GM21825 (cell line): ENCODE data around the gene KCNA5.

Experiments used
- ATAC-seq: cut with Tn5 transposase; IDR thresholded peaks from one replicate; pipeline ENCODE4 v1.9.1; 2021; ENCODE audit warnings: mild to moderate bottlenecking, moderate library complexity; ENCODE audit not compliant: unreplicated experiment

KCNA5 gene

GRCh38 chr12:5043589-5044419 lies at the start of gene KCNA5:
TSS of gene KCNA5 (plus strand) at chr12:5043879. CDS start at chr12:5044148, 269 bp downstream.
- no peak for ATAC-seq

- no peak for ATAC-seq
Observed at GRCh38 chr12:4994622-4995021, 49.1 kb upstream of the KCNA5 start.

- no peak for ATAC-seq
Observed at GRCh38 chr12:4996714-4997113, 47.0 kb upstream of the KCNA5 start.

GRCh38 chr12:4997939-4998338 lies 45.7 kb upstream of the KCNA5 start:
- no peak for ATAC-seq

GRCh38 chr12:5000204-5000603 lies 43.5 kb upstream of the KCNA5 start:
- ATAC-seq = no peak

GRCh38 chr12:5000658-5001385 lies 42.9 kb upstream of the KCNA5 start:
- no peak for ATAC-seq

GRCh38 chr12:5003025-5003666 lies 40.5 kb upstream of the KCNA5 start:
- no peak for ATAC-seq

GRCh38 chr12:5008661-5009060 lies 35.0 kb upstream of the KCNA5 start:
- no peak for ATAC-seq

- ATAC-seq = no peak
Observed at GRCh38 chr12:5010151-5010550, 33.5 kb upstream of the KCNA5 start.

GRCh38 chr12:5012337-5012736 lies 31.3 kb upstream of the KCNA5 start:
- no peak for ATAC-seq

GRCh38 chr12:5013266-5013730 lies 30.4 kb upstream of the KCNA5 start:
- ATAC-seq = no peak

GRCh38 chr12:5014269-5014668 lies 29.4 kb upstream of the KCNA5 start:
- no peak for ATAC-seq

GRCh38 chr12:5015711-5016492 lies 27.8 kb upstream of the KCNA5 start:
- no peak for ATAC-seq

- no peak for ATAC-seq
Observed at GRCh38 chr12:5016526-5016925, 27.2 kb upstream of the KCNA5 start.

GRCh38 chr12:5017638-5018348 lies 25.9 kb upstream of the KCNA5 start:
- no peak for ATAC-seq

GRCh38 chr12:5018677-5019076 lies 25.0 kb upstream of the KCNA5 start:
- ATAC-seq = no peak

GRCh38 chr12:5022025-5022424 lies 21.7 kb upstream of the KCNA5 start:
- no peak for ATAC-seq

GRCh38 chr12:5022465-5023061 lies 21.1 kb upstream of the KCNA5 start:
- no peak for ATAC-seq

GRCh38 chr12:5023842-5024241 lies 19.8 kb upstream of the KCNA5 start:
- ATAC-seq = no peak
